Measurements from ENCODE around the gene C11orf68. TPM values are rescaled to one million over a fixed set of nuclear protein-coding genes. Genes with fewer than 3 reads are reported as not detected.
A peak's percentile ranks its signal among the peaks of the same experiment; 100 is the strongest.

C11orf68 gene
- total RNA-seq, 1 experiment from 2014 or later, result 64.7 TPM

DNA sequence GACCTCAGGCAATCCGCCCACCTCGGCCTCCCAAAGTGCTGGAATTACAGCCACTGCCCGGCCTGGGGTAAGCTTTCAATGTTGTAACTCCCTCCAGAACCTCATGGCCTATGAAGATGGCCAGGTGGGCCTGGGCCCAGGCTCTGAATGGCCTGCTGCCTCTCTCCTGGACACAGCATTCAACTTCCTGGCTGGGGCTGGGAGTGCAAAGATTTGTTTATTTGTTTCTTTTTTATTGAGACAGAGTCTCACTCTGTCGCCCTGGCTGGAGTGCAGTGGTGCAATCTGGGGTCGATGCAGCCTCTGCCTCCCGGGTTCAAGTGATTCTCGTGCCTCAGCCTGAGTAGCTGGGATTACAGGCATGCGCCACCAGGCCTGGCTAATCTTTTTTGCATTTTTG is 25.9 kb upstream of the C11orf68 start:
- DNase-seq (ENCODE audit: low read depth), result no peak

DNA sequence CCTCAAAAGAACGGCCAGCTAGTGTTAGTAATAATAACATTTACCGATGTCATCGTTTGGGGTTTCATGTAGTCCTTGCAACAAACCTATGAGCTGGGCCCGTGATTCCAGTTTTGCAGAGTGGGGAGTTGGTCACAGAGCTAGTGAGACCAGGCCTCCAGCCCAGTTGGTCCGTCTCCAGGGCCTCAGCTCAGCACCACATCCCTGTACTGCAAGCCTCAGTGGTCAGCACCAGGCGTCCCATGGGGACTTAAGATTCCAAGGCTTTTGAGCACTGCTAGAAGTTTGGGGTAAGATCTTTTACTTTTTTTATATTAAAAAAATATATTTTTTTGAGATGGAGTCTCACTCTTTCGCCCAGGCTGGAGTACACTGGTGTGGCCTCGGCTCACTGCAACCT is 25.3 kb upstream of the C11orf68 start:
- DNase-seq (ENCODE audit: low read depth), result no peak

- DNase-seq (ENCODE audit: low read depth), result no peak
Measured at GRCh38 chr11:65942531-65942930, 23.7 kb upstream of the C11orf68 start.

DNA sequence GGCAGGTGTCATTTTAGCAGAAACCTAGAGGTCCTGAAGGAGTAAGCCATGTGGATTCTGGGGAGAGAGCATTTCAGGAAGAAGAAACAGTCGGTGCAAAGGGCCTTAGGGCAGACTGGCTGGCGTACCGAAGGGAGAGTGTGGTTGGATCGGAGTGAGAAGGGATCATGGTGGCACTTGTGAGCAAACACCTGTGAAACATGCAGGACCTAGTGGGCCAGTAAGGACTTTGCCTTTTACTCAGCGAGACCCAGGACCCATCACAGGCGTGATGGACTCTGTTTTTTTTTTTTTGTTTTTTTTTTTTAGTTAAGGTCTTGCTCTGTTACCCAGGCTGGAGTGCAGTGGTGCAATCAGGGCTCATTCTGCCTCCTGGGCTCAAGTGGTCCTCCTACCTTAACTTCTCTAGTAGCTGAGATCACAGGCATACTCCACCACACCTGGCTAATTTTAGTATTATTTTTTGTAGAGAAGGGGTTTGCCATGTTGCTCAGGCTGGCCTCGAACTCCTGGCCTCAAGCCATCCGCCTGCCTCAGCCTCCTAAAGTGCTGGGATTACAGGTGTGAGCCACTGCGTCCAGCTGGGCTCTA is 23.0 kb upstream of the C11orf68 start:
- no peak for DNase-seq (ENCODE audit: low read depth)

DNA sequence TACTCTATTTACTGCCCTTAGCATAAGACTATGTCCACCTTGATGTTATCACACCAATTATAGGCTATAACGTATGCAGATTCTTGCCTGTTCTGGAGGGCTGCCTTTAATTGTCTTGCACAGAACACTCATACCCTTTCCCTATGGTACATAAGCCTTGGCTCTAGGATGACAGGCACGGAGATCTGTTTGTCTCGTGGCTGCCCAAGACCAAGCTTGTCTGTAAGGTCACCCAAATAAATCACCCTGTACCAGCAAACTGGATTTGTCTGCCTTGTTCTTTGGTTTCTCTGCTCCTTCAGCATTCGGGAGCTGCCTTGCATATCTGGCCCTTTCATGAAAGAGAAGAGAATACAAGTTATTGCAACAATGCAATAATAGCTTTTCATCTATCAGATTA is 18.9 kb upstream of the C11orf68 start:
- DNase-seq (ENCODE audit: low read depth), result no peak

DNA sequence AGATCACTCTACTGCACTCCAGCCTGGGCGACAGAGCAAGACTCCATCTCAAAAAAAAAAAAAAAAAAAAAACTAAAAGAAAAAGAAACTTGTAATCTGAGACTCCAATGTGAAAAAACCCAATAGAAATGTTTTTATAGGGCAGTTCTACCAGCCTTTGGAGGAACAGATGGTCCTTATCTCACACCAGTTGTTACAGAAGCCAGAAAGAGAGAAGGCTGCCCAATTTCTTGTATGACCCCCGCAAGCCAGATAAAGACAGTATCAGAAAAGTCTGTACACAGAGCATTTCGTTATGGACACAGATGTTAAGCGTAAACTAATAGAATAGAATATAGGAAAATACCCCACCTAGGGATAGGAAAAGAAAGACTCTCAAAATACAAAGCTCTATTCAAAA is 15.2 kb upstream of the C11orf68 start:
- no peak for DNase-seq (ENCODE audit: low read depth)

GRCh38 chr11:65932558-65932919 is 13.7 kb upstream of the C11orf68 start:
- no peak for DNase-seq (ENCODE audit: low read depth)

- no peak for DNase-seq (ENCODE audit: low read depth)
Measured at GRCh38 chr11:65931773-65932557, 13.1 kb upstream of the C11orf68 start.

- DNase-seq (ENCODE audit: low read depth), result no peak
Measured at GRCh38 chr11:65928667-65929066, 9.8 kb upstream of the C11orf68 start.

DNA sequence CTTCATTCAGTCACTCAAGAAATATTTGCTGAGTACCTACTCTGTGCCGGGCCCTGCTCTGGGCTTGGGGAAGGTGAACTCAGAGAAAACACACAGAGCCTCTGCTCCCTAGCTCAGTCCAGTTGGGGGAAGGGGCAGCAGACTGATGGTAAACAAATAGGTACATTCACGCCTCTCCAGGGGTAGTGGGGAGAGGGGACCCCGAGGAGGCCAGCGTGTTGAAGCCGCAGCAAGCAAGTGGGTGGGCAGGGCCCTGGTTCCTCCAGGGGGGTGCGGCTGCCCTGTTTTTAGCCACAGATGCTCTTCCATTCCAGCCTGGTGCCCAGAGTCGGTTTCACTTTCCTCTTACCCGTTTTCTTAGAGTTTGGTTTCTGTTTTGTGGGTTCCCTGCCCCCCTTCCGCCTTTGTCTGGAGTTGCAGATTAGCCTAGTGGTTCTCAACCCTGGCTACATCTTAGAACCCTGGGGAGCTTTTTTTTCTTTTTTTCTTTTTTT is 9.1 kb upstream of the C11orf68 start:
- DNase-seq (ENCODE audit: low read depth), result no peak

- DNase-seq (ENCODE audit: low read depth), result no peak
Measured at GRCh38 chr11:65925397-65925796, 6.5 kb upstream of the C11orf68 start.

- no peak for DNase-seq (ENCODE audit: low read depth)
Measured at GRCh38 chr11:65922565-65922964, 3.7 kb upstream of the C11orf68 start.

GRCh38 chr11:65921876-65922275 is 3.0 kb upstream of the C11orf68 start:
- no peak for DNase-seq (ENCODE audit: low read depth)

GRCh38 chr11:65921033-65921555 is 2.2 kb upstream of the C11orf68 start:
- DNase-seq (ENCODE audit: low read depth), result no peak

DNA sequence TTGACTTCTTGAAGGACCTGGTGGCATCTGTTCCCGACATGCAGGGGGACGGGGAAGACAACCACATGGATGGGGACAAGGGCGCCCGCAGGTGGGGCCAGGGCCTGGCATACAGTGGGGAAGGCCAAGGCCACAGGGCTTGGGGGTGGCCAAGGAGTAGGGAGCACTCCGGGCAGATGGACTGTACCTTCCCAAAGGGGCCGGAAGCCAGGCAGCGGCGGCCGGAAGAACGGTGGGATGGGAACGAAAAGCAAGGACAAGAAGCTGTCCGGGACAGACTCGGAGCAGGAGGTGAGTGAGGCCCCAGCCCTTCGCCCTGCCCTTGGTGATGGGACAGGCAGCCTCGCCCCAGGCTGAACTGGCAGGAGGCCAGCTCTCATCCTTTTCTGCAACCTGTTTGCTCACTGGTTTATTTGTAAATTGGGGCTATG is 1.5 kb upstream of the C11orf68 start:
- DNase-seq (ENCODE audit: low read depth), result no peak

- DNase-seq (ENCODE audit: low read depth), result peak; percentile 21
Measured at GRCh38 chr11:65919573-65920371, 910 bp upstream of the C11orf68 start.

GRCh38 chr11:65919141-65919572 is 295 bp upstream of the C11orf68 start, which contains the start of gene DRAP1:
TSS of gene DRAP1 (plus strand) at chr11:65919426. CDS start at chr11:65919502, 76 bp downstream.
- DNase-seq (ENCODE audit: low read depth), result peak; percentile 95

- peak; percentile 61 for DNase-seq (ENCODE audit: low read depth)
Measured at GRCh38 chr11:65917434-65918210, 1.2 kb downstream of the C11orf68 start.

DNA sequence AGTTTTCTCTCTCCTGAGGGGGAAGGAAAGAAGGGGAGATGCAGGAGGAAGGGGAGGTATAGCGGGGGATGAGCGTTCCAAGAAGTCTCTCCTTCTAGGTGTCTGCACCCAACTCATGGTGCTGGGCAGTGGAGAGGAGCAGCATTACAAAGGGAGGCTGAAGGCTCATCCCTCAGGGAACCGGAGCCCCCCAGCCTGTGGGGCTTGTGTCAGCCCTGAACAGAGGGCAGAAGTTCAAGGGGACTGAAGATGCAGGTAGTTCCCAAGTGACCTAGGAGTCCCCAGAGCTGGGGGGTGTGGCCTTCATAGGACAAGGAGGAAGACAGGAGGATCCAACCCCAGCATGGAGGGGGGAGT is 1.8 kb downstream of the C11orf68 start:
- peak; percentile 55 for DNase-seq (ENCODE audit: low read depth)

- DNase-seq (ENCODE audit: low read depth), result peak; percentile 63
Measured at GRCh38 chr11:65916391-65916790, 2.5 kb downstream of the C11orf68 start.

- peak; percentile 99 for DNase-seq (ENCODE audit: low read depth)
Measured at GRCh38 chr11:65915821-65916251, 3.0 kb downstream of the C11orf68 start.
